Gastroesophageal sphincter (tissue), 4 donors: ENCODE results near the gene RIPK4. TPM values are rescaled to one million over a fixed set of nuclear protein-coding genes. Genes with fewer than 3 reads are reported as not detected.

Experiments
- ATAC-seq: fragments of 150-250 bp; one replicate; pipeline ENCODE4 v1.9.1; 2016; ENCODE audit warnings: mild to moderate bottlenecking, moderate library complexity
- H3K27ac ChIP-seq, 4 donors: fragments of 200-600 bp; sonication (generic) in 3 of 4; 1 replicate in 3 of 4; 2 replicates in 1 of 4; pipeline ENCODE4 v1.5.1; 2016 to 2019
- H3K27me3 ChIP-seq: fragments of 200-600 bp; sonication (generic); one replicate; pipeline ENCODE4 v1.5.1; 2019
- H3K36me3 ChIP-seq, 2 donors: fragments of 200-600 bp; sonication (generic); one replicate each; pipeline ENCODE4 v1.5.1; 2019; ENCODE audit warnings: control low read depth in 1 of 2
- H3K4me1 ChIP-seq, 3 donors: fragments of 200-600 bp; sonication (generic); 1 replicate in 2 of 3; 2 replicates in 1 of 3; pipeline ENCODE4 v1.5.1; 2016 to 2019; ENCODE audit warnings: control low read depth in 2 of 3
- H3K4me3 ChIP-seq, 2 donors: fragments of 200-600 bp; sonication (generic); one replicate each; pipeline ENCODE4 v1.5.1; 2019; ENCODE audit warnings: mild to moderate bottlenecking in 1 of 2, moderate library complexity in 1 of 2
- H3K9me3 ChIP-seq, 3 donors: fragments of 200-600 bp; sonication (generic); one replicate each; pipeline ENCODE4 v1.5.1; 2017 to 2019; ENCODE audit warnings: control low read depth in 2 of 3
- EP300 ChIP-seq: sonication (generic); formaldehyde crosslinking; IDR thresholded peaks from one replicate; pipeline ENCODE4 v1.6.1; 2017; ENCODE audit warnings: antibody characterized with exemption, mild to moderate bottlenecking
- POLR2A ChIP-seq, 2 donors: fragments of 450-650 bp; IDR thresholded peaks; one replicate each; pipeline ENCODE4 v1.6.1; 2017; ENCODE audit warnings: antibody characterized with exemption in 2 of 2, mild to moderate bottlenecking in 2 of 2, moderate library complexity in 1 of 2
- POLR2AphosphoS5 ChIP-seq: sonication (generic); formaldehyde crosslinking; IDR thresholded peaks from one replicate; pipeline ENCODE4 v1.6.1; 2017; ENCODE audit warnings: antibody characterized with exemption
- WGBS, 2 donors: methylation state at CpG; one replicate each; pipeline ENCODE4 v1.1.5; 2018; ENCODE audit warnings: low coverage in 1 of 2; 5-methylcytosine and 5-hydroxymethylcytosine counted together
- total RNA-seq, 4 donors: library from RNA; depleted of rRNA; stranded (reverse); fragments of >200 nt; gene quantifications; one replicate each; pipeline ENCODE4 v1.1.0, GENCODE V29; 2016
- TF ChIP-seq, protein P1 (sequence below), 4 experiments: fragments of 200-600 bp in 2 of 4; fragments of 450-650 bp in 2 of 4; sonication (generic) in 1 of 4; IDR thresholded peaks; one replicate each; pipeline ENCODE4 v1.5.1; 2017 to 2019; ENCODE audit warnings: antibody characterized with exemption in 4 of 4, mild to moderate bottlenecking in 2 of 4, moderate library complexity in 2 of 4

Gene RIPK4
- total RNA-seq, 4 donors from 2014 or later: 0.40 to 5.8 (median 1.5) TPM

DNA sequence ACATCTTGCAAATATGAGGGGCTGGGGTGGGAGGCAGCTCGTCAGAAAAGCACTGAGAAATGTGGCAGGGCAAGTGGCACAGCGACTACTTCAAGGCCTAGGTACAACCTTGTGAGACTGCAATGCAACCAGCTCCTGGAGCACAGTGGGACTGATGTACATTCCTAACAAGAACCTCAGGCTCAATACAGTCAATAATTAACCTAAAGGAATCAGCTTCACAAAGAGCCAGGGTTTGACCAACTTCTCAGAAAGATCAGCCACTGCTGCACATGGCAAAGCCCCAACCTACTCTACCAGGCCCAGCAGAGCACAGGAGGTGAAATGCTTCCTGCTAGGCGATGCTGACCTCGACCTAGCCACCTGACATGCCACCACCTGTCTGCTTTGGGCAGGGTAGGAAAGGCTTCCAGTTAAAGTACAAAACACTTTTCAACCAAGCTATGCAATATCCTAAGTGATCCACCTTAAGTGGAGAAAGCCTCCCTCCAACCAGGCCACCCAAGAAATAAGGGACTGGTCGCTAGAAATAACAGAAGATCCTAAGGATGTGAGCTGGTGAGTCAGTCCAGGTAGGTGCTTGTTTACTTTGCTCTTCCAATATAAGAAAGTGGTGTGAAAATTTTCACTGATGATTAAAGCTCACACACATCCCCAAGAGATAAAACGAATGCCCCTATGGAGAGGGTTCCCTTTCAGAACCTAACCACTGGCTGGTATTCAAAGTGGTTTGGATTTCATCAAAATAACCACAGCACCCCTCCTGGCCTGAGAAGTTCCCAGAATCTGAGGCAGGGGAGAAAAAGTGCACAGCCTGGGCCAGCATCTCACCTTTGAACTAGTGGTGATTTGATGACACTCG, 2.1 kb downstream of the RIPK4 start:
- no peak overlapping the region for H3K4me3 ChIP-seq
- H3K27me3 ChIP-seq: peaks cover 100% of the 10 kb centered on the region
- peaks cover 0 to 48% (median 18%) of the 10 kb centered on the region in 3 donors for H3K4me1 ChIP-seq
- H3K9me3 ChIP-seq: no peaks in the 10 kb centered on the region
- ATAC-seq: no peak
- no peak overlapping the region for H3K27ac ChIP-seq
- WGBS, 2 donors: 73 to 74% methylated on average over 4 of the region's 7 CpGs
- H3K36me3 ChIP-seq: no peaks in the 10 kb centered on the region
- TF ChIP-seq, protein P1, sequence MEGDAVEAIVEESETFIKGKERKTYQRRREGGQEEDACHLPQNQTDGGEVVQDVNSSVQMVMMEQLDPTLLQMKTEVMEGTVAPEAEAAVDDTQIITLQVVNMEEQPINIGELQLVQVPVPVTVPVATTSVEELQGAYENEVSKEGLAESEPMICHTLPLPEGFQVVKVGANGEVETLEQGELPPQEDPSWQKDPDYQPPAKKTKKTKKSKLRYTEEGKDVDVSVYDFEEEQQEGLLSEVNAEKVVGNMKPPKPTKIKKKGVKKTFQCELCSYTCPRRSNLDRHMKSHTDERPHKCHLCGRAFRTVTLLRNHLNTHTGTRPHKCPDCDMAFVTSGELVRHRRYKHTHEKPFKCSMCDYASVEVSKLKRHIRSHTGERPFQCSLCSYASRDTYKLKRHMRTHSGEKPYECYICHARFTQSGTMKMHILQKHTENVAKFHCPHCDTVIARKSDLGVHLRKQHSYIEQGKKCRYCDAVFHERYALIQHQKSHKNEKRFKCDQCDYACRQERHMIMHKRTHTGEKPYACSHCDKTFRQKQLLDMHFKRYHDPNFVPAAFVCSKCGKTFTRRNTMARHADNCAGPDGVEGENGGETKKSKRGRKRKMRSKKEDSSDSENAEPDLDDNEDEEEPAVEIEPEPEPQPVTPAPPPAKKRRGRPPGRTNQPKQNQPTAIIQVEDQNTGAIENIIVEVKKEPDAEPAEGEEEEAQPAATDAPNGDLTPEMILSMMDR (IDR thresholded peaks at IDR 0.05): no peak
- TF ChIP-seq POLR2A (IDR thresholded peaks at IDR 0.05): no peak

- Histone ChIP-seq H3K9me3 (no peaks in the 10 kb centered on the region), H3K4me1 (peaks cover 0 to 44% (median 18%) of the 10 kb centered on the region in 3 donors), H3K27ac (no peak overlapping the region), H3K27me3 (peaks cover 100% of the 10 kb centered on the region), H3K36me3 (no peaks in the 10 kb centered on the region), H3K4me3 (no peak overlapping the region)
- WGBS, 2 donors: no CpG with 5 or more reads among the region's 8 CpGs
- ATAC-seq: no peak
- TF ChIP-seq EP300 (no peak), POLR2A (IDR thresholded peaks at IDR 0.05) (no peak), POLR2AphosphoS5 (no peak)
- TF ChIP-seq, protein P1 (IDR thresholded peaks at IDR 0.05): no peak
Measured at GRCh38 chr21:41763996-41764395, 2.9 kb downstream of the RIPK4 start.

GRCh38 chr21:41763398-41763931, 3.4 kb downstream of the RIPK4 start:
- Histone ChIP-seq H3K27me3 (peaks cover 100% of the 10 kb centered on the region), H3K36me3 (no peaks in the 10 kb centered on the region), H3K27ac (no peak overlapping the region), H3K4me1 (peaks cover 0 to 39% (median 13%) of the 10 kb centered on the region in 3 donors), H3K4me3 (no peak overlapping the region), H3K9me3 (no peaks in the 10 kb centered on the region)
- no peak for TF ChIP-seq POLR2AphosphoS5
- no peak for TF ChIP-seq EP300
- TF ChIP-seq, protein P1 (IDR thresholded peaks at IDR 0.05): no peak
- TF ChIP-seq POLR2A (IDR thresholded peaks at IDR 0.05): no peak
- no peak for ATAC-seq
- 26 to 27% methylated on average over 15 to 17 of the region's 21 CpGs for WGBS, 2 donors

DNA sequence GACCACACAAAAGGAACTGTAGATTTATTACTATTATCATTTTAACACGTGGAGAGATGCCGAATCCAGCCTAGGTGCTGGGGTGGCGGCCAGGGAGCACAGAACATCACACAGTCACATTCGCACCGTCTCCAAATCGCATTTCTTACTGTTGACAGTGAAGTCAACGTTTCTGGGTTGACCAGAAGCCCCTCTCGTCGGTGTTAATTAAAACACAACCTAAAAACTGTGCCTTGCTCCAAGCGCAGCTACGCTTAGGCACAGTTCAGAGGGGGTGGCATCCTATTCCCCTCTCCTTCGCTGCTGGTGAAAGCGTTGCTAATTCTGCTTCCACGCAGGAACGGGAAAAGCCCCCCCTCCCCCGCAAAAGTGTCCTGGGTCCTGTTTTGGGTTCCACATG, 4.1 kb downstream of the RIPK4 start:
- Histone ChIP-seq H3K9me3 (no peaks in the 10 kb centered on the region), H3K27me3 (peaks cover 93% of the 10 kb centered on the region), H3K27ac (no peak overlapping the region), H3K36me3 (no peaks in the 10 kb centered on the region), H3K4me1 (peaks cover 0 to 32% (median 10%) of the 10 kb centered on the region in 3 donors), H3K4me3 (no peak overlapping the region)
- TF ChIP-seq, protein P1 (IDR thresholded peaks at IDR 0.05): no peak
- no peak for ATAC-seq
- WGBS, 2 donors: 18 to 26% methylated on average over 8 to 12 of the region's 16 CpGs
